Kidney tubule cell (primary cell): Measurements from ENCODE around the gene CD86.
A peak's percentile ranks its signal among the peaks of the same experiment; 100 is the strongest.
"Not testable (repeated sequence)": the region's sequence is repeated elsewhere in the genome, so short reads cannot be mapped to it uniquely, and the experiment has no call there.

Experiments used
- DNase-seq: peaks from one replicate; pipeline ENCODE4 v3.0.0-alpha.2; 2018; ENCODE audit warnings: low spot score

The CD86 gene

DNA sequence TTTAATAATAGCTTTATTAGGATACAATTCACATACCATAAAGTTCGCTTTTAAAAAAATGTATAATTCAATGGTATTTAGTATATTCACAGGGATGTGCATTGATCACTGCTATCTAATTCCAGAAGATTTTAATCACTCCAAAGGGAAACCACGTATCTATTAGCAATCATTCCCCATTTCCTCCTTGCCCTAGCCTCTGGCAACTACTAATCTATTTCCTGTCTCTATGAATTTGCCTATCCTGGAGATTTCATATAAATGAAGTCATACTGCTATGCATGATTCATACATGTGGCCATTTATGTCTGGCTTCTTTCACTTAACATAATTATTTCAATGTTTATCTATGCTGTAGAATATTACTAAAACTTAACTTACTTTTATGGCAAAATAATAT lies 96.3 kb downstream of the CD86 start:
- peak; percentile 70 for DNase-seq

GRCh38 chr3:122164983-122165382 lies 109.8 kb downstream of the CD86 start:
- not testable (repeated sequence) for DNase-seq

GRCh38 chr3:122167630-122168029 lies 112.5 kb downstream of the CD86 start:
- no peak for DNase-seq

DNA sequence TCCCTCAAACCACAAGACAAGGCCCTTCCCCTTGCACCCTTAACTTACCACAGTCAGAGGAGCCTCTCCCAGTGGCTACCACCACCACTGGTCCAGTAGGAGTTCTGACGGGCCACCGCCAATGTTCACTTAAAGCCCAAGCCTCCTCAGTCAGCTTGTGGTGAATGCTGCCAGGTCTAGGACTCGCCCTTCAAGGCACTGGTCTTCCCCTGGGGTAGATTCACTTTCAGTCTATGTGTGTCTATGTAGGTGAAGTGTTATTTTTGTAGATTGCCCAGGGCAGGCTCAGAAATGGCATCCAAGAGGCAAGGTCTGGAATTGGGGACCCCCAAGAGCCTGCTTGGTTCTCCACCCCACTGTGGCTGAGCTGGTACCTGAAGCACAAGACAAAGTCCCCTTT lies 112.9 kb downstream of the CD86 start:
- no peak for DNase-seq

DNA sequence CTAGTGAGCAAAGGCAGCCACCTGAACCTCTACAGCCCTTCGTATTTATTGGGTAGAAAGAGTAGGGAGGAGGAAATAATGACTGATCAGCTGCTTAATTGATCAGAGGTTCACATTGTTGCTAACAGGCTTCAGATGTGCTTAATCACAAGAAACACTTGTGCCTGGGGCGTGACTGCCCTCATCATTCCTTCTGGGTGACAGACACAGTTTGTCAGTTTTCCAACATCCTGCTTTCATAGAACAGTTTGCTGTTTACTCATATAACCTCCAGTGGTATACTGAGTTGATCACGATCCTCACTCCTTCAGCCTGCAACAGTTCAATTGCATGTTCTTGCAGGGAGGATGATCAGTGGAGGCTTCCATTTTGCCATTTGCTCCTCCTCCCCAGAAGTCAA lies 114.7 kb downstream of the CD86 start:
- peak; percentile 22 for DNase-seq
